Measurements from ENCODE around the gene LRP2BP.
"Not testable (repeated sequence)": the region's sequence is repeated elsewhere in the genome, so short reads cannot be mapped to it uniquely, and the experiment has no call there.

LRP2BP gene

DNA sequence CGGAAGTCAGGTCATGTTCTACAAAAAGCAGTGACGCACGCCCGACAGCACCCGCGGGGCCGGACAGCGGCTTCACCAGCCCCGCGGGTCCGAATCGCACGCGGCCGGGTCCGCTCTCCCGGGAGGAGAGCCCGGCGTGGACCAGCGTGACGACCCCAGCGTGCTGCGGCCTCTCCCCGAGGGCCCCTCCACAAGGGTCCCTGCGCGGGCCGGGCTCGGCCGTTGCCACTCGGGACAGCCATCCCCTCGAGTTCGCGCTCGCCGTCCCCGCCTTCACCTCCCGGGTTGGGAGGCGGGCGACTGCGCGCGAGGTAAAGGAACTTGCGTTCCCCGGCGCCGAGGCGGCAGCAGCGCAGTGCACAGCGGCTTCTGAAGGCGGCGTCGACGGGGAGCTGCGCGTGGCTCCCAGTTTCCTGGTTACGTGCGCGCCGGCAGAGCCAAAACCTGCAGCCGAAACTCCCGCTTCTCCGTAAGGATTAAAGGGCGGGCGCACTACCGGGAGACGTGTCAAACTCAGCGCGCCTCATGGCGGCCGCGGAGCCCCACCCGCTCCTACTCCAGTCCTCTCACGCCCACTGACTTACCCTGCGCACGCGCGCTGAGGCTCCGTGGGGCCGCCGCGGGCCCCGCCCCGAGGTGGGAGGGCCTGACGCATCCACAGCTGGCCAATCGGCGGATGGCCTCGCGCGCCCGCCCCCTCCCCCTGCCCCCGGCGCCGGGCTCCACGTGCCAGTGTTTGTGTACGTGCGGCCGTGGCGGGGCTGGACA, 416 bp upstream of the LRP2BP start:
- peak; percentile 99 for DNase-seq (ENCODE audit: low spot score)

DNA sequence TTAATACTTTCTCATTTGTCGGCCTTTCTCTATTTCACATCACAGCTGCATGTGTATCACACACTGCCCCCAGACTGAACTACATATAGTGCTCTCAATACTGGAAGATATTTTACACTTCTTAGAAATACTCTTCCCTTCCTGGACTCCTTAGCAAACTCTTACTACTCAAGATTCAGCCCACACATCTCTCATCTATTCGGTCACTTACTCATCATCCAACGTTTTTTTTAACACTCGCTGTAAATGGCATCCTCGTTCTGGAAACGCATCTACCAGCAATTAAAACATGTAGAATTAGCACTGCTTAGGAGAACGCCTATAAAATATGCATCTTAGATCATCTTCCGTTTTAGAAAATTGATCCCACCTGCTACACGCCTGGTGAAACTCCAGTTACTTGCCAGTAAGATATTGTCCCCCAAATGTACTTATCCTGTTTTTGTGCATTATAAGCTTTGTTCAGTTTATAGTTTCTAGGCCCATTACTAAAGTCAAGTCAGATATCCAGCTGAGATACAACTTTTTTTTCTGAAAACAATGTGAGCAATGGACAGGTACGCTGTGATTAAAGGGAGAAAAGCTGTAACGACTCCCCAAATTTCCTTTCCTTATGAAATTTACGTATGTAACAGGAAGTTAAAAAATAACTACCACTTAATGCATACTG, 1.0 kb downstream of the LRP2BP start:
- peak; percentile 66 for DNase-seq (ENCODE audit: low spot score)

DNA sequence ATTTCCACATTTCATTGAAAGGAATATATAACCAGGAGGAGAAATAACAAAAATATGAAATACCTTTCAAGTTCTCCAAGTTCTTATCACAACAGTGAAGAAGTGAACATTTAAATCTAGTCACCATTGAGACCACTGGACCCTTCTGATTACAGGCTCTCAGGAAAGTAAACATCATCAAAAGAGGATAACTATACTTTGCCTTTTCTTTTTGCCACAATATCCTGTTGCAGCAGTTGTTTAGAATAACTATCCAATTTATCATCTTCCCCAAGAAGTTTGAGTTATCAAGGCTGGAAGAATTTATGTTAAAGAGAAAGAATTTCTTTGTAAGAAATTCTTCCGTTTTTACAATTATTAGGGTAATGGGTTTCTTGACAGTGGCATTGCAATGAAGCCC, 3.6 kb downstream of the LRP2BP start:
- no peak for DNase-seq (ENCODE audit: low spot score)

DNA sequence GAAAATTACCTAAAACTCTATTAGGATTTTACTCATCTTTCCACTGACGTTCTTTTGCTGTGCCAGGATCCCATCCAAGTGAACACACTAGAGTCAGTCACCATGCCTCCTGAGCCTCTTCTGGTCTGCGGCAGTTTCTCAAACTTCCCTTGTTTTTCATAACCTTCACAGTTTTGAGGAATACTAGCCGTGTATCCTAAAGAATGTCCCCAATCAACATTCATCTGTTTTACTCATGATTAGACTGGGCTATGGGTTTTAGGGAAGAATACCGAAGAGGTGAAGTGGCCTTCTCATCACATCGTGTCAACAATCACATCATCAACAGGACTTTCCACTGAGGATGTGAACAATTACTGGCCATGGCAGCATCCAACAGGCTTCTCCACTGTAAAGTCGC, 4.8 kb downstream of the LRP2BP start:
- DNase-seq (ENCODE audit: low spot score): no peak

GRCh38 chr4:185387957-185388356, 7.8 kb downstream of the LRP2BP start:
- no peak for DNase-seq (ENCODE audit: low spot score)

- no peak for DNase-seq (ENCODE audit: low spot score)
Observed at GRCh38 chr4:185384930-185385331, 10.8 kb downstream of the LRP2BP start.

DNA sequence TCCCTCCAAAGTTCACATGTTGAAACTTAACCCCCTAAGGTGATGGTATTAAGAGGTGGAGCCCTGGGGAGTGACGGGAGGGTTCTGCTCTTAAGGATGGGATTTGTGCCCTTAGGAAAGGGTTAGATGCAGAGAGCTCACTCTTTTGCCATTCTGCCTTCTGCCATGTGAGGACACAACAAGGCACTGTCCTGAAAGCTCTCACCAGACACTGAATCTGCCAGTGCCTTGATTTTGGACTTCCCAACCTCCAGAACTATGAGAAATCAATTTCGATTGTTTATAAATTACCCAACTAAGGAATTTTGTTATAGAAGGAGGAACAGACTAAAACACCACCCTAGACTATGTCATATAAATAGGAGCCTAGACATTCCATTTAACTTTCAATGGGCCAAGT, 11.7 kb downstream of the LRP2BP start:
- DNase-seq (ENCODE audit: low spot score): no peak

DNA sequence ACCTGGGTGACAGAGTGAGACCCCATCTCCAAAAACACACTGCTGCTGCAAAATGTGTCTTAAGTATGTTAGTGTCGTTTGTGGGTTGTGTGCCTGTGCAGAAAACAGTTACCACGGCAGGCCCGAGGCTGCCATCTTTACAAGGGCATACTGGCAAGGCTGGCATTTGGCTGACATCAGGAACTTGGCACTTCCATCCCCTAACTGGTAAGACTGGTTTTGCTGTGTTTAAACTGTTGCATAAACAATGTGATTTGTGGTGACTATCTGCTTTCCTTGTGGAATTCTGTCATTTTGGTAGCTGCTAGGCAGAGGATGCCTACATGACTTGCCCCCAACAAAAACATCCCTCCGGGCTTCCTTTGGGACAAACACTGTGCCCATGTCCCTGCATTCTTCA, 12.3 kb downstream of the LRP2BP start:
- no peak for DNase-seq (ENCODE audit: low spot score)

DNA sequence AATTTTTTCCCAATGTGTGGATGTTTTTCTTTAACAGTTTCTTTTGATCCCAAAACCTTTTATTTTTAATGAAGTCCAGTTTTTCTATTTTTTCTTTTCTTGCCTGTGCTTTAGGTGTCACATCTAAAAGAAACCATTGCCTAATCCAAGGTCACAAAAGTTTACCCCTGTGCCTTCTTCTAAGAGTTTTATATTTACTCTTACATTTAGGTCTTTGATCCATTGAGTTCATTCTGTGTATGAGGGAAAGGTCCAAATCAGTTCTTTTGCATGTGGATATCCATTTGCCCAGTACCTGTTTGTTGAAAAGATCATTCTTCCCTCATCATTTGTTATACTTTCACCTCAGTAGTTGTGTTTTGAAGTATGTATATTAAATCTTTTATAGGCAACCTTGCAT, 13.0 kb downstream of the LRP2BP start:
- DNase-seq (ENCODE audit: low spot score): no peak

GRCh38 chr4:185381288-185382196, 14.2 kb downstream of the LRP2BP start:
- no peak for DNase-seq (ENCODE audit: low spot score)

GRCh38 chr4:185380320-185380719, 15.4 kb downstream of the LRP2BP start:
- DNase-seq (ENCODE audit: low spot score): no peak

DNA sequence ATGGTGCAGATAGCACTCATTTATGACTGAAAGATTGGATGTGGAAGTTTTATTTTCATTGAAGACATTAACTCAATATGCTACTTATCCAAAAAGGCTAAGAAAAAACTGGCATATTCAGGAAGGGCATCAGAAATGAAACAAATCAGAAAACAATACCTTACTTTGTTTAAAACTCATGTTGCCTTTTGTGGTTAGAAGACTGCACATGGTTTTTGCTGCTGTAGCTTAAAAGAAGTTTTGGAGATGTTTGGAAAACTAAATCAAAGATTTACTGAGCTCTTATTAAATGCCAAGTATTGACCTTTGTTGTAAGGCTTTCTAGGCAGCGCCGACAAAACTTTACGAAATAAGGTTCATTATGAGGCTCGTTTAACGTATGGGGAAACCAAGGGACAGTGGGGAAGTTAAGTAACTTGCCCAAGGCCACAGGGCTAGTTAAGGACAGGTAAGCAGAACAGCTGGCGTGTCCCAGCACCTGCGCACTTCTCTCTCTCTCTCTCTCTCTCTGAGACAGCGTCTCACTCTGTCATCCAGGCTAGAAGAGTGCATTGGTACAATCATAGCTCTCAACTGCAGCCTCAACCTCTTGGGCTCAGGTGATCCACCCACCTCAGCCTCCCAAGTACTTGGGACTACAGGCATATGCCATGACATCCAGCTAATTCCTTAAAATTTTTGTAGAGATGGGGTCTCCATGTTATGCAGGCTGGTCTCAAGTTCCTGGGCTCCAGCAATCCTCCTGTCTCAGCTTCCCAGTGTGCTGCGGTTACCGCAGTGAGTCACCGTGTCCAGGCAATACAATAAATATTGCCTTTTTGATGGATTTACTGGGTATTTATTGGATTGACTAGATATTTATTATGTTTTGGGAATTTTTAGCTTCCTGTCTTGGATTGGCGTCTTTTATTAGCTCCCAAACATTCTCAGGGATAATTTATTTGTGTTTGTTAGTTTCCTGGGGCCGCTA, 16.1 kb downstream of the LRP2BP start:
- no peak for DNase-seq (ENCODE audit: low spot score)

GRCh38 chr4:185378264-185378663, 17.5 kb downstream of the LRP2BP start:
- no peak for DNase-seq (ENCODE audit: low spot score)

DNA sequence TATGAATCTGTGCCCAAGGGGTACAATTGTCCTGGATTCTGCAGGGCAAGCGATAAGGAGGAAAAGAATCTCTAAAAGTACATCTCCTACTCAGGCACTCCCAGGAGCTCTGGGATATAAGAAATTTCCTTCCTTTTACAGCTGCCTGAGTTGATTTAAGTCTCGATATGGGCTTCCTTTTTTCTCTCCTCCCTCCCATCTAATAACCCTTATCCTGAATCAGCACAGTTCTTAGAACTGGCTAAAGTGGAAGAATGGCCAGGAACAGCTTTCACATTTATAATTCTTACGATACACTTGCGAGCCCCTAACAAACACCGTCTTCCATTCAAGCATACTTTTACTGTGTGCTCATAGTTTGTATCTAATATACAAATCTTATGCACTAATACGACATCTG, 21.2 kb downstream of the LRP2BP start:
- no peak for DNase-seq (ENCODE audit: low spot score)

- DNase-seq (ENCODE audit: low spot score): no peak
Observed at GRCh38 chr4:185374027-185374426, 21.7 kb downstream of the LRP2BP start.

GRCh38 chr4:185371702-185372101, 24.0 kb downstream of the LRP2BP start:
- no peak for DNase-seq (ENCODE audit: low spot score)

GRCh38 chr4:185370268-185370949, 25.3 kb downstream of the LRP2BP start:
- no peak for DNase-seq (ENCODE audit: low spot score)

GRCh38 chr4:185369731-185370130, 26.0 kb downstream of the LRP2BP start:
- no peak for DNase-seq (ENCODE audit: low spot score)

GRCh38 chr4:185364886-185365285, 30.8 kb downstream of the LRP2BP start:
- no peak for DNase-seq (ENCODE audit: low spot score)

DNA sequence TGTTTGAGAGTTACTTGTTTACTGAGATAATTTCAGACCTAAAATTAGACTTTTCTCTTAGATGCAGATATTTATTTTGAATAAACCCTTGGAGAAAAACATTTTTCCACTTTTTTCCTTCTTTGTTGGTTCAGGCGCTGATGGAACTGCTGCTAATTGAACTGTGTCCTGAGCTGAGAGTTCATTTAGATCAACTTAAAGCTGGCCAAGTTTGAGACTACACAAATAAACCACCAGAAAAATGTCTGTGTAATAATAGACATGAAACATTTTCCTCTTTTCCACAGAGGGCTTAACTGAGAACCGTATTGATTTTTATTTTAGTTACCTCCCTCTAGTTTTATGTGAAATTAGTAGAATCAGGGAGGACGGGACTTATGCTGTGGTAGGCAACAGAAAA, 32.5 kb downstream of the LRP2BP start:
- DNase-seq (ENCODE audit: low spot score): no peak

GRCh38 chr4:185362570-185362969, 33.2 kb downstream of the LRP2BP start:
- DNase-seq (ENCODE audit: low spot score): not testable (repeated sequence)

All from pons (tissue), 1 donor.